GM12864 (cell line): ENCODE results near the gene SLC13A4.

Source experiments
- DNase-seq: peaks from one replicate; pipeline ENCODE4 v3.0.0-alpha.2; 2011; ENCODE audit warnings: low read depth
- H3K4me3 ChIP-seq: 2 replicates; pipeline ENCODE4 v1.5.1; 2011; ENCODE audit warnings: mild to moderate bottlenecking, low read depth, low read length, control low read depth
- TF ChIP-seq, protein P1 (sequence below): IDR thresholded peaks from 2 replicates; pipeline ENCODE4 v1.5.1; 2011; ENCODE audit warnings: low read depth, mild to moderate bottlenecking, moderate library complexity, low read length, control low read depth, inconsistent platforms; ENCODE audit errors: missing control alignments

Gene SLC13A4

DNA sequence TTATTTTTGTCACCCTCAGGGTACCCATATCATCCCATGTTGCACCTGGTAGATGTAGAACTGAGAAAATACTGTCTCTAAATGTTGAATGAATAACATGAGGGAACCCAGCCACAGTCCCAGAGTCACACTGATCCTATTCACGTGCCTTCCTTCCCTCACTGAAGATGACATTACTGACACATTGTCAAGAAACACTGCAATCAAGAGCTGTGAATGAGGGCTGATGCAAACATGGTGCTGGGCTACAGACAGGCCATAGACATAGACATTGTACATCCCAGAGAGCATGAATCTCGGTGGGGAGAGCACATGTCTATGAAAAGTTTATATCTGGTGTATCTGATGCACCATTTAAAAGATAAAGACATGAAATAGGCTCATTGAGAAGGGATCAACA, 9.8 kb downstream of the SLC13A4 start:
- DNase-seq = no peak
- TF ChIP-seq, protein P1, sequence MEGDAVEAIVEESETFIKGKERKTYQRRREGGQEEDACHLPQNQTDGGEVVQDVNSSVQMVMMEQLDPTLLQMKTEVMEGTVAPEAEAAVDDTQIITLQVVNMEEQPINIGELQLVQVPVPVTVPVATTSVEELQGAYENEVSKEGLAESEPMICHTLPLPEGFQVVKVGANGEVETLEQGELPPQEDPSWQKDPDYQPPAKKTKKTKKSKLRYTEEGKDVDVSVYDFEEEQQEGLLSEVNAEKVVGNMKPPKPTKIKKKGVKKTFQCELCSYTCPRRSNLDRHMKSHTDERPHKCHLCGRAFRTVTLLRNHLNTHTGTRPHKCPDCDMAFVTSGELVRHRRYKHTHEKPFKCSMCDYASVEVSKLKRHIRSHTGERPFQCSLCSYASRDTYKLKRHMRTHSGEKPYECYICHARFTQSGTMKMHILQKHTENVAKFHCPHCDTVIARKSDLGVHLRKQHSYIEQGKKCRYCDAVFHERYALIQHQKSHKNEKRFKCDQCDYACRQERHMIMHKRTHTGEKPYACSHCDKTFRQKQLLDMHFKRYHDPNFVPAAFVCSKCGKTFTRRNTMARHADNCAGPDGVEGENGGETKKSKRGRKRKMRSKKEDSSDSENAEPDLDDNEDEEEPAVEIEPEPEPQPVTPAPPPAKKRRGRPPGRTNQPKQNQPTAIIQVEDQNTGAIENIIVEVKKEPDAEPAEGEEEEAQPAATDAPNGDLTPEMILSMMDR = no peak
- no peak overlapping the region for H3K4me3 ChIP-seq

DNA sequence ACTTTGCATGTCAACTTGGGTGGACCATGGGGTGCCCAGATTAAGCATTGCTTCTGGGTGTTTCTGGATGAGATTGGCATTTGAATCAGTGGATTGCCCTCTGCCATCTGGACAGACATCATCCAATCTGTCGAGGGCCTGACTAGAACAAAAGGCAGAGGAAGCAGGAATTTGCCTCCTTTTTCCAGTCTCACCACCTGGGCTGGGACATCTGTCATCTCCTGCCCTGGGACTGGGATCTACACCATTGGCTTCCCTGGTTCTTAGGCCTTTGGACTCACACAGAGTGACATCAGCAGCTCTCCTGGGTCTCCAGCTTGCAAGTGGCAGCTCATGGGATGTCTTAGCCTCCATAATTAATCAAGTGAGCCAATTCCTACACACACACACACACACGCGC, 10.3 kb downstream of the SLC13A4 start:
- no peak overlapping the region for H3K4me3 ChIP-seq
- TF ChIP-seq, protein P1 = no peak
- DNase-seq = no peak

DNA sequence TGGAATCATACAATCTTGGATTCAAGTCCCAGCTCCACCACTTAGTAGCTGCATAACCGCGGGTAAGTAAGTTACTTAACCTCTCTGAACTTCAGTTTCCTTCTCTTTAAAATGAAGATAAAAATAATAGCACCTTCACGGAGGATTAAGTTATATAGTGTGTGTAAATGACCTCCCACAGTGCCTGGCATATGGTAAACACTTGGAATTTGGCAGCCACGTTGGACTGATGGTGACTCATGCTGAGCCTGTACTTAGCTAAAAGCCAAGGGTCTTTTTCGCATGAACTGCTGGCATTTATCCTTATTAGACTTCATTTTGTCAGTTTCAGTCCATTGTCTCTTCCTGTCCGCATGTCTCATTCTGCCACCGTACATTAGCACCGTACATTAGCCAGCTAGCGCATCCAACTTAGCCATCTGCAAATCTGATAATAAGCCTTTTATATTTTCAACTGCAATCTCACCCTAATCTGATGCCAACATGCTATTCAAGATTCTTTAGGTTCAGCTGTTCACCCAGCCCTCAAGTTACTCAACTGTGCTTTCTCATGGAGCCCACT, 11.2 kb downstream of the SLC13A4 start:
- H3K4me3 ChIP-seq = no peak overlapping the region
- no peak for DNase-seq

DNA sequence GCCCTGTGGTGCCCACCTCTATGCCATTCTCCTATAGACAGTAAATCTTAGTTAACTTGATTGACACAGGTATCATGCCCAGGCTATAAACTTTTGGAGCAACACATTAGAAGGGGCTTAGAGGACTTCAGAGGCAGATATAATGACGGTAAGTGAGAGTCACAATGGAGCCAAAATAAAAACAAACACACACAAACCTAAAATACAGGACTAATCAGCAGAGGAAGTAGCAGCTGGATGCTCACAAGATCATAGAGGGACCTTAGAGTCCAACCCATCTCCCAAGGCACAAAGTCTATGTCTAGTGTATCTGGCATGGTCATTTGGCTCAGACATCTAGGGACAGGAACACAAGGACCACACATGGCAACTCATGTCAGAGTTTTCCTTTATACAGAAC, 12.3 kb downstream of the SLC13A4 start:
- TF ChIP-seq, protein P1 = no peak
- no peak overlapping the region for H3K4me3 ChIP-seq
- DNase-seq = no peak

More for the DNA sequence above, 11.2 kb downstream of the SLC13A4 start:
- TF ChIP-seq, protein P1 = no peak

DNA sequence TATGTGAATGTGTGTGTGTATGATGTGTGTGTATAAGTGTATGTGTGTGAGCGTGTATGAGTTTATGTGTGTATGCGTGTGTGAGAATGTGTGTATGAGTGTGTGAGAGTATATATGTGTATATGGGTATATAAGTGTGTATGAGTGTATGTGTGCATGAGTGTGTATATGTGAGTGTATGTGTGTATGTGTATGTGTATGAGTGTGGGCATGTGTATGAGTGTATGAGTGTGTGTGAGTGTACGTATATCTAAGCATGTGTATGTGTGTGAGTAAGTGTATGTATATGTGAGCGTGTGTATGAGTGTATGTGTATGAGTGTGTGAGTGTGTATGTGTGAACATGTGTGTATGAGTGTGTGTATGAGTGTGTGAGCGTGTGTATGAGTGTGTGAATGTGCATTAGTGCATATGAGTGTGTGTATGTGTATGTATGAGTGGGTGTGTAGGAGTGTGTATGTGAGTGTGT, 12.9 kb downstream of the SLC13A4 start:
- DNase-seq = no peak
- TF ChIP-seq, protein P1 = no peak
- no peak overlapping the region for H3K4me3 ChIP-seq

DNA sequence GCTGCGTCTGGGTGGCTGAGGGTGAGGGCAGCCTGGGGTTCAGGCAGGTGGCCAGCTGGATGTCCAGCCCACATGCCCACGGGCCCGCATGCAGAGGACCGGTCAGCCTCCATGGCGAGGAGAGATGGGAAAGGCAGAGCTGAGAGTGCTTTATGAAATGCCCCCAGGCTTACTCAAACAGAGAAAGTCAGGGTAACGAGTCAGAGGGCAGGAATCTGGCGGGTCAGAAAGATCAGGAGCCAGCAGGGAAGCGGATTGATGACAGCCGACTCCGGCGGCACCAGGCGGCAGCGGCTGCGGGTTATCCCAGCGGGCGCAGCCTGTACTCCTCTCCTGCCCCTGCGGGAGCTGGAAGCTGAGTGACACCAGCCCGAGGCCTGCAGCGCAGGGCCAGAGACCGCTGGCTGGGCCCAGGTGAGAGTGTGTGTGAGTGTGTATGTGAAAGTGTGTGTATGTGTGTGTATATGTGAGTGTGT, 13.4 kb downstream of the SLC13A4 start:
- TF ChIP-seq, protein P1 = no peak
- no peak for DNase-seq
- no peak overlapping the region for H3K4me3 ChIP-seq

DNA sequence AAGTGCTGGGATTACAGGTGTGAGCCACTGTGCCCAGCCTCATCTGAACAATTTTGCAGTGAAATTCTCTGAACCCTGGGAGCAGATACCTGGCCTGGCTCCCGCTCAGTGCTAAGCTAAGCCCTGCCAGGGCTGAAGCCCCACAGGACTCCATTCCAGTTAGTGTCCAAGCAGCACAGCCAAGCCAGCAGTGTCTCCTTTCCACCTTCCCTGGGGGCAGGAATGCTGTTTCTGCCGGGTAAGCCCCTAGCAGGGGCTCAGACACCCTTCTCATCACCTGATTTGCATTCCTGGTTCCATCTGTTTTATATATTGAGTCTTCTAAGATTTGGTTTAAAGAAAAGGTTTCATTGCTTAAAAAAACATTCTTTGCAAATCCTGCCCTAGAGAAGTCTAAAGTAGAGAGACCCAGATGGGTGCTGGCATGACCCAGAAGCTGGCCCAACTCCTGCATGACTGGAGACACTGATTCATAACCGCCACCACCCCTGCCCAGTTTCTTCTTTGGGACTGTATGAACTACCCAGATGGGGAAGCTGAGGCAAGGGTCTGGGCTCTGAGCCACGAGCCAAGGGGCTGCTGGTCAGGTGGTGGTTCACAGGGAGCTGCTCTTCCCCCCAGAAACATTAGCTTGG, 14.0 kb downstream of the SLC13A4 start:
- no peak for DNase-seq
- no peak overlapping the region for H3K4me3 ChIP-seq
- TF ChIP-seq, protein P1 = no peak
